Measurements from ENCODE around the gene SOCS1.

DNA sequence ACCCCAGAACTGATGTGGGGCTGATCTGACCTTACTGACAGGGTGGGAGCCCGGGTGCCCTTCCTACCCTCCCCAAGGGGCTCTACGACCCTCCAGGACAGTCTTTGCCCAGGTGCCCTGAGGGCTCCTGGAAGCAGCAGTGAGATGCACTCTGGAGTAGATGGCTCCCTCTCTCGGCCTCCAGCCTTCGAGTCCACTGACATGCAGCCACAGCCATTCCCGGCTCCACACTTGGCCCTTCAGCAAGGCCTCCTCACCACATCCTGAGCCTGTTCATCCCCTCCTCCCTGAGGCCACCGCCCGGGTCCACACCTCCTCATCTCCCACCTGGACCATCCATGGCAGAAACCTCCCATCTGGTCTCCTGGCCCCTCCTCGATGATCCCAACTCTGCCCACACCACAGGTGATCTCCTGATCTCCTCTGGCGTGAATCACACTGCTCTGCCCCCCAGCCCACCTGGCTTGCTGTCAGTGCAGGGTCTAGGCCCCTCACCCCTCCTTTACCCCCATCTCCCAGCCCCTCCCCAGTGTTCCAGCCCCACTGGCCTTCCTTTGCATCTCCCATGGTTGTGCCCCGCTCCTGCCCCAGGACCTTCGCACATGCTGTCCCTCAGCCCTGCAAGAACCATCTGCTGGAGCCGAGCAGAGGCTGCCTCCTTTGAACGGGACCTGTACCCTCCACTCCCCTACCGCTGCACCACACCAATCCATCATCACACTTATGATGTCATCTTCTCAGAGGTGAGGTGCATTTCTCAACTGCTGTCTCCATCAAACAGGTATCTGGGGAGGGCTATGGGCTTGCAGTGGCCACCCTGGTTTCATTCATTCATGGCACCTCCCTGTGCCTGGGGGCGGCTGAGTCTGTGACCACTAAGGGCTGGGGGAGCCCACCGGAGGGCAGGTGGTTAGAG is 44.7 kb downstream of the SOCS1 start:
- TF ChIP-seq, protein P1, sequence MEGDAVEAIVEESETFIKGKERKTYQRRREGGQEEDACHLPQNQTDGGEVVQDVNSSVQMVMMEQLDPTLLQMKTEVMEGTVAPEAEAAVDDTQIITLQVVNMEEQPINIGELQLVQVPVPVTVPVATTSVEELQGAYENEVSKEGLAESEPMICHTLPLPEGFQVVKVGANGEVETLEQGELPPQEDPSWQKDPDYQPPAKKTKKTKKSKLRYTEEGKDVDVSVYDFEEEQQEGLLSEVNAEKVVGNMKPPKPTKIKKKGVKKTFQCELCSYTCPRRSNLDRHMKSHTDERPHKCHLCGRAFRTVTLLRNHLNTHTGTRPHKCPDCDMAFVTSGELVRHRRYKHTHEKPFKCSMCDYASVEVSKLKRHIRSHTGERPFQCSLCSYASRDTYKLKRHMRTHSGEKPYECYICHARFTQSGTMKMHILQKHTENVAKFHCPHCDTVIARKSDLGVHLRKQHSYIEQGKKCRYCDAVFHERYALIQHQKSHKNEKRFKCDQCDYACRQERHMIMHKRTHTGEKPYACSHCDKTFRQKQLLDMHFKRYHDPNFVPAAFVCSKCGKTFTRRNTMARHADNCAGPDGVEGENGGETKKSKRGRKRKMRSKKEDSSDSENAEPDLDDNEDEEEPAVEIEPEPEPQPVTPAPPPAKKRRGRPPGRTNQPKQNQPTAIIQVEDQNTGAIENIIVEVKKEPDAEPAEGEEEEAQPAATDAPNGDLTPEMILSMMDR (conservative IDR thresholded peaks at IDR 0.05; ENCODE audit: low read length): no peak
- no peak for TF ChIP-seq EZH2phosphoT487 (IDR thresholded peaks at IDR 0.05; ENCODE audit: borderline replicate concordance)

Measured in Loucy (cell line).